Hematopoietic multipotent progenitor cell treated with erythropoietin and hydrocortisone succinate and interleukin-3 and kit ligand, for 15 days (in vitro differentiated cells): Measurements from ENCODE around the gene TKT.

Experiments used
- DNase-seq: peaks from one replicate; pipeline ENCODE4 v3.0.0-alpha.2; 2015; ENCODE audit warnings: low spot score

Gene TKT

DNA sequence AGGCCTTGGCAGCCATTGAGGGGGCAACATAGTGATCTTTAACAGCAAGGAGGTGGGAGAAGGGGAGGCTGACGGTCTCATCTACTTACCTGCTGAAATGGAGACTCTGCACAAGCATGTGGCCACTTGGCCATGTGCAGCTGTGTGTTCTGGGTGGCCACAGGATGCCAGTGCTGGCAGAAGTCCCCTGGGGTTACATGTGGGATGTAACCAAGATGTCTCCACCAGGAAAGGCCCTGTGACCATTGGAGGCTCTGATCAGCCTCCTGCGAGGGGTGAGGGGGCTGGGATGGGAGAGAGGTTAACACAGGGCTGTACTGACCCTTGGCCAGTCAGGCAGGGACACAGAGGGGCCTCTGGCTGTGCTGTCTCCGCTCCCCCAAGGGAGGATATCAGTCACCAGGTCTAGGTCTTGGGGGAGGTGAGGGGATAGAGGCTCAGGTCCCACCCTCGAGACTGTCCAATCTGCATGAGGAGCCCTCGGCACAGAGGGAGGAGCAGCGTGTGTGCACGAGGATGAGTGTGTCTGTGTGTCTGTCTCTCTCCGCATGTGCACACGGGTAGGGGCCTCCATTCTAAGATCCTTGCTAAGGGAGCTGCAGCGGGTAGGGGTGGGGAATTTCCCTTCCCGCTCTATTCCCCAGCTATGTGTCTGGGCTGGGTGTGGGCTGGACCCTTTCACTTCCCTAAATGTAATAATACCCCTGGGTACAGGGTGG lies 75.4 kb downstream of the TKT start:
- DNase-seq, result no peak

DNA sequence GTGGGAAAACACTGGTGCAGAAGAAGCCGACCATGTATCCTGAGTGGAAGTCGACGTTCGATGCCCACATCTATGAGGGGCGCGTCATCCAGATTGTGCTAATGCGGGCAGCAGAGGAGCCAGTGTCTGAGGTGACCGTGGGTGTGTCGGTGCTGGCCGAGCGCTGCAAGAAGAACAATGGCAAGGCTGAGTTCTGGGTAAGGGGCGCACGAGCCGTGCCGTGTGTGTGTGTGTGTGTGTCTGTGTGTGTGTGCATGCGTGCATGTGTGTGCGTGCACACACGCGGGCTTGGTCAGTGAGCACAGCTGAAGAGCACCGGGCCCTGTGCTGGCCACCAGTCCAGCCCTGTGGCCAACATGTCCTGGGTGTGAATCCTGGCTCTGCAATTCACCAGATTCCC lies 76.2 kb downstream of the TKT start:
- DNase-seq, result no peak

DNA sequence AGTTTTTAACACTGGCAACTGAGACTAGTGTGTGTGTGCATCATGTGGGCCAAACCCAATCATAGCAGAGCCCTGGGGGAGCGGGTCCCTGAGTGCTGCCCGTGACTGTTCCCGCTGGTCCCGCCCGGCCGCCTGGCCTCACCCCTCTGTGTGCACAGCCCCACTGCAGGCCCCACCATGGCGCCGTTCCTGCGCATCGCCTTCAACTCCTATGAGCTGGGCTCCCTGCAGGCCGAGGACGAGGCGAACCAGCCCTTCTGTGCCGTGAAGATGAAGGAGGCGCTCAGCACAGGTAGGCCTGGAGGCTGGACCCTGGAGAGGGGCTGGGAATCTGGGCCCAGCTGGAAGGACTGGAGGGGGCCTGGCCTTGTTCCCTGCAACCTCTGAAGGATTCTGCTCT lies 77.6 kb downstream of the TKT start:
- DNase-seq, result no peak

DNA sequence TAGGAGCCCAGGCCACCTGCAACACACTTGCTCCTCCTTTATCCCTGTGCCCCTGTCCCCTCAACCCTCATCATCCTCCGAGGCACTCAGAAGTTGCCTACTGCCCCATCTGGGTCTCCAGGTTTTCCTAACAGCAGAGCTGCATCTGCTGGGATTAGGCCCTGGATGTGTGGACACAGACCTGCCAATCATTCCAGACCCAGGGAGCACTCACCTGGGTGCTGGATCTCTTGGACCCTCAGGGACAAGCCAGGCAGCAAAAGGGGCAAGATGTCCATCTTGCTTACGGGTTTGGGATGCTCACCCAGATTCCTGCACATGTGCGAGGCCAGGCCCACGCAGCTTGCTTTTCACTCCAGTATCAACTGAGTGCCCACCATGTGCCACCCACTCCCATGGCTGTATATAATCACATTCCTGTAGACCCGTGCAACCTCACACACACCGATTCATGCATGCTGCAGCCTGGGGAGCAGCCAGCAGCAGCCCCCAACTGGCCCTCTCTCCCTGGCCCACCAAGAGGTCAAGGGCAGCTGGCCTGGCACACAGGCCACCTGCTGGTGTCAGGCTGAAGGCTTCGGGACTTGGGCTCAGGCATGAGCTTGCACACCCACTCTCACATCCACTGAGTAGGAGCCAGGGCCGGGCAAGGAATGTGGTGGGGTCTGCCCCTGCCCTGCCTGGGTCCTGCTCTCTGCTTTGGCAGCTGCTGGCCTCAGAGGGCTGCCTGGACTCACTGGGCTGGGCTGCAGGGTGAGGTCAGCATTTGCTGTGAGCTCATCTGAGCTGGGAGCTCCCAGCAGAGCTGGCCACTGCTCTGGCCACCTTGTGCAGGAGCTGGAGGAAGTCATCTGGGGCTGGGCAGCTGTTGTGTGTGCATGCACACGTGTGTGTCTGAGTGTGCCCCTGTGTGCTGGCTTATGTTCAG lies 79.9 kb downstream of the TKT start:
- no peak for DNase-seq
